Measurements from ENCODE around the gene HTRA2.
A peak's percentile ranks its signal among the peaks of the same experiment; 100 is the strongest.

HTRA2 gene

GRCh38 chr2:74542978-74543377, 13.2 kb downstream of the HTRA2 start:
- Histone ChIP-seq H3K36me3 (ENCODE audit: insufficient read depth, low read length) (no peaks in the 10 kb centered on the region), H3K9me3 (ENCODE audit: low read depth, low read length) (no peaks in the 10 kb centered on the region), H3K4me3 (no peak overlapping the region), H3K27ac (no peak overlapping the region), H3K9ac (ENCODE audit: insufficient read length) (no peak overlapping the region)
- DNase-seq (ENCODE audit: low read depth, low spot score) = no peak
- TF ChIP-seq POLR2AphosphoS5 (IDR thresholded peaks at IDR 0.05; ENCODE audit: borderline replicate concordance, low read depth, low read length) = no peak
- TF ChIP-seq FOXP2 (optimal IDR thresholded peaks at IDR 0.05; ENCODE audit: control extremely low read depth, extremely low read length, insufficient read depth) = no peak
- TF ChIP-seq EZH2 (IDR thresholded peaks at IDR 0.05) = no peak

GRCh38 chr2:74544634-74545033, 14.9 kb downstream of the HTRA2 start:
- H3K9me3 ChIP-seq (ENCODE audit: low read depth, low read length) = no peaks in the 10 kb centered on the region
- no peak for DNase-seq (ENCODE audit: low read depth, low spot score)
- H3K36me3 ChIP-seq (ENCODE audit: insufficient read depth, low read length) = no peaks in the 10 kb centered on the region
- no peak overlapping the region for H3K9ac ChIP-seq (ENCODE audit: insufficient read length)
- no peak overlapping the region for H3K27ac ChIP-seq
- H3K4me3 ChIP-seq = no peak overlapping the region
- TF ChIP-seq EZH2 (IDR thresholded peaks at IDR 0.05) = no peak
- no peak for TF ChIP-seq FOXP2 (optimal IDR thresholded peaks at IDR 0.05; ENCODE audit: control extremely low read depth, extremely low read length, insufficient read depth)
- TF ChIP-seq POLR2AphosphoS5 (IDR thresholded peaks at IDR 0.05; ENCODE audit: borderline replicate concordance, low read depth, low read length) = no peak

GRCh38 chr2:74546004-74546403, 16.3 kb downstream of the HTRA2 start:
- H3K36me3 ChIP-seq (ENCODE audit: insufficient read depth, low read length) = no peaks in the 10 kb centered on the region
- H3K27ac ChIP-seq = no peak overlapping the region
- H3K4me3 ChIP-seq = no peak overlapping the region
- no peak for DNase-seq (ENCODE audit: low read depth, low spot score)
- H3K9ac ChIP-seq (ENCODE audit: insufficient read length) = no peak overlapping the region
- no peaks in the 10 kb centered on the region for H3K9me3 ChIP-seq (ENCODE audit: low read depth, low read length)
- TF ChIP-seq FOXP2 (optimal IDR thresholded peaks at IDR 0.05; ENCODE audit: control extremely low read depth, extremely low read length, insufficient read depth) (no peak), POLR2AphosphoS5 (IDR thresholded peaks at IDR 0.05; ENCODE audit: borderline replicate concordance, low read depth, low read length) (no peak), EZH2 (IDR thresholded peaks at IDR 0.05) (no peak)

GRCh38 chr2:74548285-74548899, 18.7 kb downstream of the HTRA2 start:
- no peak for TF ChIP-seq POLR2AphosphoS5 (IDR thresholded peaks at IDR 0.05; ENCODE audit: borderline replicate concordance, low read depth, low read length)
- no peak for TF ChIP-seq FOXP2 (optimal IDR thresholded peaks at IDR 0.05; ENCODE audit: control extremely low read depth, extremely low read length, insufficient read depth)
- no peak for TF ChIP-seq EZH2 (IDR thresholded peaks at IDR 0.05)
- H3K9ac ChIP-seq (ENCODE audit: insufficient read length) = peak overlapping the region; percentile 59
- no peak overlapping the region for H3K27ac ChIP-seq
- H3K9me3 ChIP-seq (ENCODE audit: low read depth, low read length) = no peaks in the 10 kb centered on the region
- no peak for DNase-seq (ENCODE audit: low read depth, low spot score)
- H3K36me3 ChIP-seq (ENCODE audit: insufficient read depth, low read length) = no peaks in the 10 kb centered on the region
- peak overlapping the region; percentile 76 for H3K4me3 ChIP-seq

DNA sequence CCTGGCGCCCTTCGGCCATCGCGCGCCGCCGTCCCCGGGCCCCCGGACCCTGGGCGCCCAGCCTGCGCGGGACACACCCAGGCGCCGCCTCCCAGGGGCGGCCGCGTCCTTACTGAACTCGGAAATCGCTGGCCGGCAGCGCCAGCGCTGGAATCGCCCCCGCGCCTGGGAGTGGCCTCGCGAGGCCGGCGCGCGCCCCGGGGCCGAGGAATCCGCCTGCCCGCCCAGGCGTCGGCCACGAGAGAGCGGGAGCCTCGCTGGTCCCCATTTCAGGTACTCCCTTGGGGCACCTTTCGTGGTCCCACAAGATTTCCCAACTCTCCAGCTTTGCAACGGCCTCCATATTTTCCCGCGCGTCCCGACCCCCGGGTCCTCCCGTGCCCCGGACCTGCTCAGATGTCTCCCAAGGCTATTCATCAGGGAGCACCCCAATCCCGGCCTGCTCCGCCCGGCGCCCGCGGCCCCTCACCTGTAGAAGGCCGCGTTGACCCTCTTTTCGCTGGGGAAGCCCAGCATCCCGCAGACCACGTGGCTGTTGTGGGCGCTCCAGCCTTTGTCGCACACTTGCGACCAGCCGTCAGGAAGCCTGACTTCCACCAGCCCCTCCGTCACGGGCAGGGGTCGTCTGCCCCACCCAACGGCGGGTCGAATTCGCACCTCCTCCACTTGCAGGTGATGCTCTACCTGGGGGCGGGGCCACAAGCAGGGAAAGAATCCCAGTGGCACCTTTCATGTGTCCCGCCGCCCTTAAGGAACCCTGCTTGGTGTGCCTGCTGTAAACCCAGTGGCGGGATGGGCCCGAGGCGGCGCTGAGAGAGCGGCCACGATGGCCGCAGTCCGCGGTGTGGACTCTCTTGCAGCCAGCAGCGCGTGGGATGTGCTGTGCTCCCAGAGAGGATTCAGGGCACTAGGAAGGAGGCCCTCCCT, 19.4 kb downstream of the HTRA2 start:
- peak overlapping the region; percentile 59 for H3K9ac ChIP-seq (ENCODE audit: insufficient read length)
- DNase-seq (ENCODE audit: low read depth, low spot score) = no peak
- TF ChIP-seq FOXP2 (optimal IDR thresholded peaks at IDR 0.05; ENCODE audit: control extremely low read depth, extremely low read length, insufficient read depth) (no peak), EZH2 (IDR thresholded peaks at IDR 0.05) (no peak), POLR2AphosphoS5 (IDR thresholded peaks at IDR 0.05; ENCODE audit: borderline replicate concordance, low read depth, low read length) (no peak)

GRCh38 chr2:74550231-74550630, 20.5 kb downstream of the HTRA2 start:
- Histone ChIP-seq H3K4me3 (no peak overlapping the region), H3K9ac (ENCODE audit: insufficient read length) (no peak overlapping the region), H3K9me3 (ENCODE audit: low read depth, low read length) (no peaks in the 10 kb centered on the region), H3K36me3 (ENCODE audit: insufficient read depth, low read length) (no peaks in the 10 kb centered on the region), H3K27ac (no peak overlapping the region)
- no peak for DNase-seq (ENCODE audit: low read depth, low spot score)
- no peak for TF ChIP-seq POLR2AphosphoS5 (IDR thresholded peaks at IDR 0.05; ENCODE audit: borderline replicate concordance, low read depth, low read length)

More for the DNA sequence above, 19.4 kb downstream of the HTRA2 start:
- Histone ChIP-seq H3K36me3 (ENCODE audit: insufficient read depth, low read length) (no peaks in the 10 kb centered on the region), H3K9me3 (ENCODE audit: low read depth, low read length) (no peaks in the 10 kb centered on the region), H3K4me3 (peak overlapping the region; percentile 76), H3K27ac (no peak overlapping the region)

DNA sequence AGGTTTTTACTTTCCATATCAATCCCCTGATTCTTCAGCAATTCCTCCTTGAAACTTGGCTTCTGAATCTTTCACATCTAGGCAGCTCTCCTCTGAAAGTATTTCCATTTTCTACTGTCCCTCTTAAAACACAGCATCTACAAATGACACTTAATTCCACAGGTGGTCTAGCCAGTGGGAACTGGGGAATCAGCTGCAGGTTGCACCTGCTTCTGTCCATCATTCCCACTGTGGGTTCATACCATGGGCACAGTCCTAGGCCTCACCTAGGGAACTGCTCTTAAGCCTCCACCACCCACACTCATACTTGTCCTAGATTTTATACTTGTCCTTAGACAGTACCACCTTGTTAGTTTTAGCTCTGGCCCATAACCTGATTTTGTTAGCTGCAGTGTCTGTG, 21.8 kb downstream of the HTRA2 start:
- no peak overlapping the region for H3K4me3 ChIP-seq
- TF ChIP-seq EZH2 (IDR thresholded peaks at IDR 0.05) (no peak), POLR2AphosphoS5 (IDR thresholded peaks at IDR 0.05; ENCODE audit: borderline replicate concordance, low read depth, low read length) (no peak), FOXP2 (optimal IDR thresholded peaks at IDR 0.05; ENCODE audit: control extremely low read depth, extremely low read length, insufficient read depth) (no peak)
- no peaks in the 10 kb centered on the region for H3K36me3 ChIP-seq (ENCODE audit: insufficient read depth, low read length)
- H3K9me3 ChIP-seq (ENCODE audit: low read depth, low read length) = no peaks in the 10 kb centered on the region
- H3K27ac ChIP-seq = no peak overlapping the region
- no peak for DNase-seq (ENCODE audit: low read depth, low spot score)
- H3K9ac ChIP-seq (ENCODE audit: insufficient read length) = no peak overlapping the region

DNA sequence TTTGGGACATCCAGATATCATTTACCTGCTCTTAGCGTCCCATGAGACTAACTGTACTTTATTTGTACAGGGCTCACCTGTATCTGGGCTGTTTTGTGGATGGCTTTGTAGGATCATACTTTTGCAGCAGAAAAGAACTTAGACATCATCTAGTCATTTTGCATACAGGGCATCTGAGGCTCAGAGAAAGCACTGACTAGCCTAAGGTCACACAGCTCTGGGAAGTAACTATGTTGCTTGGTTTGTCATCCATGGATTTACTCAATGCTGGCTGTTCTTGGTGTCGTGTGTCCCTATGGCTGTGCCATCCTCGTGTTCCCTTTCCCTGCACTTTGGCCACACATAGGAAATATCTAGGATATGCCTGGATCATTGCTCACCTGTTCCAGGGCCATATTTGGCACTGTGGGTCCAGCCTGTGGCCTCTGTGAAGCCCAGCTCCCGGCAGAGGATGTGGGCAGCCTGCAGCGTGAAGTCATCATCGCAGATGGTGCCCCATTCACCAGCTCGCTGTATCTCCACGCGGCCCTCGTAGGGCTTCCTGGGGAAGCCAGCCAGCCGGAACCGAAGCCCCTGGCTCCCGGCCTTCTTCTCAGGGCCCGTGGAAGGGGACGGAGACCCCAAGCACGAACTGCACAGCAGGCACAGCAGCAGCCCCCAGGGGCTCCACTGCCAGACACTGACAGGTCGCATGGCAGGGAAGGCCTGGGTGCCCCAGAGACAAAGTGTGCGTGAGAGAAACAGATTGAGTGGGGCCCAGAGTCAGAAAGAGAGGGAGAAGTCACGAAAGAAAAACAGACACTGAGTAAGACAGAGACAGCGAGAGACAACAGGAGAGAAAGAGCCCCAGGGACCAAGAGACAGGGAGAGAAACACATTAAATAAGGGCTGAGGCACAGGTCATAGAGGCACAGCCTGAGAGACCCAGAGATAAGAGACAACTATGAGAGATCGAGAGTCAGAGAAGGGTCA, 22.5 kb downstream of the HTRA2 start:
- no peak for TF ChIP-seq POLR2AphosphoS5 (IDR thresholded peaks at IDR 0.05; ENCODE audit: borderline replicate concordance, low read depth, low read length)
- TF ChIP-seq FOXP2 (optimal IDR thresholded peaks at IDR 0.05; ENCODE audit: control extremely low read depth, extremely low read length, insufficient read depth) = no peak
- no peak for TF ChIP-seq EZH2 (IDR thresholded peaks at IDR 0.05)
- Histone ChIP-seq H3K27ac (no peak overlapping the region), H3K4me3 (no peak overlapping the region), H3K36me3 (ENCODE audit: insufficient read depth, low read length) (no peaks in the 10 kb centered on the region), H3K9ac (ENCODE audit: insufficient read length) (no peak overlapping the region), H3K9me3 (ENCODE audit: low read depth, low read length) (no peaks in the 10 kb centered on the region)
- no peak for DNase-seq (ENCODE audit: low read depth, low spot score)

Data from SK-N-MC (cell line).